ENCODE results near the gene XRCC1.

DNA sequence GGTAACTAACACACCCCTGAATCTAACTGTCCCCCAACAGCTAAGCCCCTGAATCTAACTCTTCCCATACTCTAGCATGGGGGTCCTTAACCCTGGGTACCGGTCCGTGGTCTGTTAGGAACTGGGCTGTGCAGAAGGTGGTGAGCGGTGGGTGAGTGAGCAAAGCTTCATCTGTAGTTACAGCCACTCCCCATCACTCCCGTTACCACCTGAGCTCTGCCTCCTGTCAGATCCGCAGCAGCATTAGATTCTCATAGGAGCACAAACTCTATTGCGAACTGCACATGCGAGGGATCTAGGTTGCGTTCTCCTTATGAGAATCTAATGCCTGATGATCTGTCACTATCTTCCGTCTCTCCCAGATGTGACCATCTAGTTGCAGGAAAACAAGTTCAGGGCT lies 64.6 kb downstream of the XRCC1 start:
- TF ChIP-seq, protein P1, sequence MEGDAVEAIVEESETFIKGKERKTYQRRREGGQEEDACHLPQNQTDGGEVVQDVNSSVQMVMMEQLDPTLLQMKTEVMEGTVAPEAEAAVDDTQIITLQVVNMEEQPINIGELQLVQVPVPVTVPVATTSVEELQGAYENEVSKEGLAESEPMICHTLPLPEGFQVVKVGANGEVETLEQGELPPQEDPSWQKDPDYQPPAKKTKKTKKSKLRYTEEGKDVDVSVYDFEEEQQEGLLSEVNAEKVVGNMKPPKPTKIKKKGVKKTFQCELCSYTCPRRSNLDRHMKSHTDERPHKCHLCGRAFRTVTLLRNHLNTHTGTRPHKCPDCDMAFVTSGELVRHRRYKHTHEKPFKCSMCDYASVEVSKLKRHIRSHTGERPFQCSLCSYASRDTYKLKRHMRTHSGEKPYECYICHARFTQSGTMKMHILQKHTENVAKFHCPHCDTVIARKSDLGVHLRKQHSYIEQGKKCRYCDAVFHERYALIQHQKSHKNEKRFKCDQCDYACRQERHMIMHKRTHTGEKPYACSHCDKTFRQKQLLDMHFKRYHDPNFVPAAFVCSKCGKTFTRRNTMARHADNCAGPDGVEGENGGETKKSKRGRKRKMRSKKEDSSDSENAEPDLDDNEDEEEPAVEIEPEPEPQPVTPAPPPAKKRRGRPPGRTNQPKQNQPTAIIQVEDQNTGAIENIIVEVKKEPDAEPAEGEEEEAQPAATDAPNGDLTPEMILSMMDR (conservative IDR thresholded peaks at IDR 0.05; ENCODE audit: low read depth, low read length) = no peak
- no peak for TF ChIP-seq EZH2phosphoT487 (IDR thresholded peaks at IDR 0.05; ENCODE audit: borderline replicate concordance, low read length)
- no peak for TF ChIP-seq EZH2 (IDR thresholded peaks at IDR 0.05; ENCODE audit: low read length, unreplicated experiment)
